NCI-H345 treated with DMSO at 0.1 percent for 48 hours (cell line): Measurements from ENCODE around the gene AGMO.

Source experiments
- DNase-seq: peaks from one replicate; lab custom pipeline; 2025; ENCODE audit not compliant: unreplicated experiment; lab: John Stamatoyannopoulos, UW

The AGMO gene

DNA sequence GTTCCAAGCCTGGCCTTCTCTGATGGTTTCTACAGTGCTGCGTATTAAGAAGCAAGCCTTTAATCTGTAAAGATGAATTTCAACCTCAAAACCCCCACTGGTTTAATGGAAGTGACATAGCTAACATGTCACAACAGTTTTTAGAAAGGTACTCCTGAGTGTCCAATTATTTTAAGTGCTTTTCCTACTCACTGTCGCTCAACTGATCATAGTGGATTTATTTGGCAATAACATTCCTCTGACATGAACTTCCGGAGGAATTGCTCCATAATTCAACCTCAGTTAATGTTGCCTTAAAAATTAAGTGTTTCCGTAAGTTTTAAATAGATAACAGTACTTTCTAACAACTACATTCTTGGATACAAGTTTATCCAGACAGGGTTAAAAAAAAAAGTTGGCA lies 57.5 kb downstream of the AGMO start:
- no peak for DNase-seq

DNA sequence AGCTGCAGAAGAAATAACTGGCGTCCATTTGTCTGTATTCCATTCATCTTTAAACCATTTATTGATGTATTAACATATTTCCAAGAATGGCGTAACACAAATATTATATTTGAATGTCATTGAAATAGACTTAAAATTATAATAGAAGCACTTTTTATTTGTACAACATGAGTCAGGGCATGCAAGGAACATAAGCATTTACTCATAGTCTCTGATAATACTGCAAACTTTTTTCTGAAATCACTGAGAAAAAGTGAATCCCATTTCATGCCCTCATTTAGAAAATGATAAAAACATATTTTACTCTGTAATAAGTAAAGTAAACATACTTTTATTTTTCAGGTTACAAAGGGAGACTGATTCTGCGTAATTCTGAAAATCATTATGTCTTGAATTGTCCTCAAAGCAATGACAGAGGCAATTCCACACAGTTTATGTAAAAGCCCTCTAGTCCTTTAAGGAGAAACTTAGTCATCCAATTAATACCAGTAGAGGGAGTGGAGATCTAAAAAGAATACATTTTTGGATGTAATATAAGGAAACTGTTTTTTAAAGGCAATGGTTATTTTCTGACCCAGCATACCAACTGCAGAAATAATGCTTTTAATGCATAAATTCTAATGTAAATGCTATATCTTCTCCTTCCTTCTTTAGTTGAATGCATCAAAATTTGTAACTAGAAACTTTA lies 58.1 kb downstream of the AGMO start:
- DNase-seq: no peak

DNA sequence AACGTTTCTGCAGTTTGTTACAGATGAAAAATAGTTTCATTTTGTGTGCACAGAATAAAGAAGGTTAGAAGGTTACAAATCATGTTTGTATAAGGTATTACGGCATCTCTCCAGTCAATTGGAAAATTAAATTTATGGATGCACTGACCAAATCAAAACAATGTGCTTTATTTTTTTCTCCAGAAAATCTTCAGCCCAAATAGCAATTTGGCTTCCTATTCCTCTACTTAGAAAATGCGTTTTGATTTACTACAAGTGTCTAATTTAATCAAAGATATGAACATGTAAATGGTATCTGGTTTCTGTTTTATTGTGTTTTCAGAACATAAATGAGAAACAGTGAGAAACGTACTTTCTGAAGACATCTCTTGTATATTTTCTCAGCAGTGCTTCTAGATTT lies 63.4 kb downstream of the AGMO start:
- no peak for DNase-seq

DNA sequence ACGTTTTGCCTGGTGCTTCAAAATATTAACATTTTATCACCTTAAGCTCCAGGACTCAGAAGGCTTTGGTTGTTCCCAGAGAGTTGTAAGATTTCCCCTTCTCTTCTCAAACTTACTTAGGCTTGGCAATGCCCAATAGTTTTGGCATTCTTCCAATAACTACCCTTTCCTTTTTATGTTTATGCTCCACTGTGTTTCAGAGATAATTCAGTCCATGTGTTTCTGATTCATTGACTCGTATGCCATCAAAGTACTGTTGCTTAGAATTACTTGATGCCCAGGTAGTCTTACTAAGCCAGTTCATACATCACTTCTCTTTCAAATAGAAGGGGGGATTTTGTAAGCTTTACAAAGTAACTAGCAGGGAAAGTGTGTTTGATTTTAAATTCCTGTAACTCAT lies 66.6 kb downstream of the AGMO start:
- no peak for DNase-seq

DNA sequence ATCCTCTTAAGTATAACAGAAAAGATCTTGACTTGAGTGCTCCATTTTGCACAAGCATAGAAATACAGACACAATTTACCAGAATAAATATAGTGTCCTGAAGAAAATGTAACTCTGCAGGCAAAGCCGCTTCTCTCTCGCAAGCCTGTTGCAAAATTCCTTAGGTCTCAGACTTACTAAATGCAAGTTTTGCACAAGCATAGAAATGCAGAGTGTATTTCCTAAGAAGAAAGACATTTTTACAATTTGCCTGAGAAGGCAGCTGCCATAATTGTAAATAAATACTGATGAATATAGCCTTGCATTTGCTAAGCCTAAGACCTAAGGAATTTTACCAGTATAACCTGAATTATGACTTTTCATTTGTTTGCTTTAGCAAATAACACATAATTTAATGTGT lies 67.1 kb downstream of the AGMO start:
- DNase-seq: no peak

DNA sequence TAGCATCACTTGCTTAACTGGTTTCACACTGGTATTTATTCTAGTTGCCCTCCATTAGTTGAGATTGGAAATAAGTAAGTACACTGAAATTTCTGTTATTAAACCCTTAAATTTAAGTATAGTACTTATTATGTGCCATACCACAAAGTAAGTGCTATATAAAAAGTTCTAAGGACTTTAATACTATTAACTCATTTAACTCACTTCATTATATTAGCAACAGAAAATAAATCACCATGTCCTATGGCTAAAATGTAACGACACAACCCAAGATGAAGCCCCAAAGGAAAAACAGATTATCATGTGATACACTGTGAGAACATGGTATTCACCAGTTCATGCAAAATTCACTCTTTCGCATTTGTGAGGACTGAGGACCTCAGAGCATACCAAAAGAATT lies 70.5 kb downstream of the AGMO start:
- no peak for DNase-seq

DNA sequence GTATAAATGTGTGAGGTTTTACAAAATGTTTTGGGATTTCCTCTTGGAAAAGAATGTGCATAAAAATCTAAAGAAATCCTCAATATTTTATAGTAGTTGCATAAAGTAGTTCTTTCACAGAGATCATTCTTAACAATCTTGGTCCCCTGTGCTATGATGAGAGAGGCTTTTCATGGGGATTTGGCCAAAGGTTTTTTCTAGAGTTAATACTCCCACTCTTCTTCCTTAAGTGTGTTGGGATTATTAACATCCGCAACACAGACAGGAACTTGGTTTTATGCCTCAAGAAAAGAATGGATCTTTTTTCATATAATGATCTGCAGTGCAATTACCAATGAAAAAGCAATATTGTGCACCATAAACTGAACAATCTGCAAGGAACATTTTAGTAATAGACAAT lies 71.5 kb downstream of the AGMO start:
- no peak for DNase-seq

DNA sequence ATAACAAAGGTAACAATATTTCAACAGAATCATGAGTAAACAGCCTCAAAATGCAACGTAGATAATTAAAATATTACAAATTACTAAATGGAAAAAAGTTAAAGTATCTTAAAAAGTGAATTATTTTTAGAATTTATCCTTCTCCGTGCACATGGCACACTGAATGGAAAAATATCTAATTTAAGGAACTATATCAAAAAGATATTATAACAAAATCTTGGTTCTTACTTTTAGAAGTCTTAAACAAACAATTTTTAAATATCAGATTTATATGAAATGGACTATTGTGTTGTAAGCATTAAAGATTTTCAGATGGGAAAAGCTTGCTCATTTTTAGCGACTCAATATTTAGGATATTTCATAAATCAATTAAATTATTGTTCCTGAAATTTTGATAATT lies 72.0 kb downstream of the AGMO start:
- no peak for DNase-seq

DNA sequence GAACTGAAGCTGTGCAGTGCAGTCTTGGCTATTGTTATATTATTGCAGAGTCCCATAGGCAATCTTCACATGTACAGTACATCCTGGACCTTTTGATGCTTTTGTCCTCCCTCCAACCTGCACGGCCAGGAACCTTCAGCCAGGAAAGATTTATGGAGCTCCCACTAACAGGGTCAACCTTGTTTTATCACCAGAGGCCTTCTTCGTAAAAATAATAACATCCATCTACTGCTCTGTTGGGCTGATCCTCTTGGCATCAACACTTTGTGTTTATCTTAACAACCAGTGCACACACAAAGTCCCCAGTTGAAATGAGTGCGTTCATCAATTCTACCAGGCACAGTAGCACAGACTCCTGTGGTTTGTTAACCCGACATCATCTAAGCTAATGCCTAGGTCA lies 72.4 kb downstream of the AGMO start:
- DNase-seq: no peak

DNA sequence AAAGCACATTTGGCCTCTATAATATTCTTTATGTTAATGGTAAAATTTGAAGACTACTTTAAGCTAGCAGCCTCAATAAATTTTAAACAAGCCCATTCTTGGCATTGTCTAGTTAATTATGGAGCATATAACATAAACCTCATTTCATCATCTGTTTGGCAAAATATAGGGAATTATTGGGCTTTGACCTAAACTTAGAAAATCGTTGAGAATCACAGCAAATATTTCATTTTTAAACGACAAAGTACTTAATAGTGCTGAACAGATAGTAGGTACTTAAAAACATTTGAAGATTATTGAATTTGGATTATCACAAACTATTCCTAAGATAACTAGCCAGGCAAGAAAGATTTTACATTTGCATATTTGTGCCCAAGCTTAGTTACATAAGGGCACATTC lies 73.4 kb downstream of the AGMO start:
- DNase-seq: no peak

DNA sequence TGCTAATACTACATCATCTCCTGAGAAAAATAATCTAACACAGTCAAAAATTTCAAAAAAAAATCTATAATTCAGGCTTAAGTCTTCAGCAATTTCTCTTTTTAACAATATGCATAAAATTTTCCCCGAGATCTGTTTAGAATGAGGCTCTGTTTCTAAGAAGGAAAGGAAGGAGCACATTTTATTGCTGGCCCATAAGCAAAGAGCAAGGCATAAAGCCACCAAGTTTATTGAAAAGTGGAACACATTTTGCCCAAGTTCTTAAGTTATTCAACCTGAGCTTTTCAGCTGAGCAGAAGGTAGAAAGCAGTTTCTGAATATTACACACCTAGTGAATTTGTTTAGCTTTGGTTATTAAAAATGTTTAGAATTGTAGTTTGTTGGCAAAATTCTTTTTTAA lies 73.9 kb downstream of the AGMO start:
- no peak for DNase-seq

DNA sequence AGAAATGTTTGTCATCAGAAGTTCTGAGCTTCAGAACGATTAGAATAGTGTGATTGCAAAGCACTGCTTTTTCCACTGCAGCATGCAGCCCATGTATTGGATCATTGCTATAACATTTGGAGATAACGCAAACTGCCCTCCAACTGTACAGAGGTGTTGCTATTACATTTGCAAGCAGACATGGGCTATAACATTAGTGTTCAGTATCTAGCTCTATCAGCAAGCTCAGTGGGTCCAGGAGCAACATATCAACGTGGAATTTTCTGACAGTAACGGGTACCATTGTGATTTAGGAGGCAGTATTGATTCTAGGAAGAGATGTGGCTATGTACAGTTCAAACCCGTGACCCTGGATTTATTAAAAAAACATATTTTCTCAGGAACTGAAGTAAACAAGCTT lies 75.8 kb downstream of the AGMO start:
- no peak for DNase-seq

DNA sequence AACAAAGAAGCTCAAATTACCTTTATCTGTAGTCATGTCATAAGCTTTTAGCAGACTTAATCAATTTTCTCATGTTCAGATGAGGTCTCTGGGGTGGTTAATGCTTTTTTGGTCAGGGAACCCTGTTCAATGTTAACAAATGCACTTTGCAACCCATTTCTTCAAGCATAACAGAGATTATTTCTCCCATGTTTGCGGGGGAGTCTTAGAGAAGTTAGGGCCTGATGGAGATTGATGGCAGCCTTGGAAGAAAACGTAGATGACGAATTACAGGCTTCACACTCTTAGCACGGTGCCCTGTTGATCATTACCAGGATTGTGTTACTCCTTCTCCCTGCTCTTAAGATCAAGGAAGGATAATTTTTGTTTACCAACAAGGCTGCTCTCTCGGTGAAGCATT lies 76.4 kb downstream of the AGMO start:
- DNase-seq: no peak

DNA sequence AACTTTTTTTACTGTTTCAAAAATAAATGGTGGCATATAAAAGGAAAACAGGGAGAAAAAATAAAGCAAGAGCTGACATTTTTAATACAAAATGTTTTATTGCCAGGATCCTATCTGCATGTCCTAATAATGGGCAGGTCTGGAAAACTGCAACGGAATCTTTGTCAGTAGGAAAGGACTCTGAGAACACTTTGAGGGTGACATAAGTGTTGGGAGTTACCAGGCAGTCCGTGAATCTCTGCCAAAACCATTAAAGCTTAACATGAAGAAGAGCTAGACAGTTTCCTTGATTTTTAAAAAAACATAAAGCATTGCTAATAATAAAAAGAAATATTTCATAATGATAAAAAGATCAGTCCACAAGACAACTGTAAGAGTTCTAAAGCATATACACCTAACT lies 80.7 kb downstream of the AGMO start:
- DNase-seq: no peak

DNA sequence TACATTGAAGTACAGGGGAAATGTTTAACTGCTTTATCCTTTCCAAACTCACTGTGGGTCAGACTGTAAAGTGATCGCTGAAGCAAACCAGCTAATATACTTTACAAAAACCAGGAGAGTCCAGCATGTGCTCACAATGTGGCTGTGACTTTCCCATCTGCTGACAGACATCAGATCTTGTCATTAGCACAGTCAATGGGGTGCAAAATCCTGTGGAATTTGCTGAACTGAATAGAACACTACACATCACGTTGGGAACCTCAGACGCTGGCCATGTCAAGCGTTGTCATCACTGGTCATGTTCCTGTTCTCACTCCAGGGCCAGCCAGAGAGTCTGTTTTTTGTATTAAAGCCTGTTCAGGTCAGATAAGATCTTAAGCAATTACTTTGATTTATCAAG lies 83.4 kb downstream of the AGMO start:
- DNase-seq: no peak

DNA sequence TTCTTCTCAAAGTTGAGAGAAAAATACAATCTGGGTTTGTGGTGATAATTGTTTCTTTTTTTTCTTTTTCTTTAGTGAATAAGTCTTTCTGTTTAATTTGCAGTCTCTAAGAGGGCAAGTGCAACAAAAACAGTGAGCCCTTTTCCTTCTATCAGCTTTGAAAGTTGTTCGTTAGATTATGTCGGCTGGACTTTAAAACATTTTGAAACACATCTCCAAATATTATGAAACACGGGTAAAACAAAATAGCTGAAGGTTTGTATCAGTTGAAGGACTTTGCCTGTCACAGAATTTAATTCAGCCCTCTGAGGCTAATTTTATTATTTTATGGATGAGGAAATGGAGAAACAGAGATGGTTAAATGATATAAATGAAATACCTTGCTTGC lies 85.3 kb downstream of the AGMO start:
- no peak for DNase-seq

DNA sequence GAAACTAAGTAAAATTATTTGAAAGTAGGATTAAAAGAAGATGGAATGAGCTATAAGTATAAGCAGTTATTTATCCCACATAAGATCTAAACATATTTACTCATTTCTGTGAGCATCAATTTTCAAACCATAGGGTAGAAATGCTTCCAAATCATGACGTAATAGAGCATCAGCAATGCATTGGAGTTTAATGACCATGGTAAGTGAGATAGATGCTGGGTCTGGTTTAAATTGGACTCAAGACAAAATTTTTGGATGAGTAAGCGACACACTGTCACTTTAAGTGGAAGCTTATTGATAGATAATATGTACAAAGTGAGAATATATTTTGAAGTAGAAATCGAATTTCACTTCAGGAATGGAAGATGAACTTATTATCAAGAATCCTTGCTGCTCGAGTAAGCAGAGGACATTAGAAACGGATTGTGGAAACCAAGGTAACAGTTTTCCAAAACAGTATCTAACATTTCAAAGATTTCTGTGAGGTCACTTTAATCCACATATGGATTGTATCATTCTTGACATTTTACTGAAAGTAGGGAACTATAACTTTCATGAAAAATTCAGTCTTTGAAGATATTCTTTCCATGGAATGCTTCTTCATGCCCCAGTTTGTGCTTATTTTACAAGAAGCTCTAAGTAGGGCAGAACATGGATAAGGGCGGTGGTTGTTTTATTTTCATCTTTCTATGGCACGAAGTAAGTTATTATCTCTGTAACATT lies 85.8 kb downstream of the AGMO start:
- DNase-seq: no peak

DNA sequence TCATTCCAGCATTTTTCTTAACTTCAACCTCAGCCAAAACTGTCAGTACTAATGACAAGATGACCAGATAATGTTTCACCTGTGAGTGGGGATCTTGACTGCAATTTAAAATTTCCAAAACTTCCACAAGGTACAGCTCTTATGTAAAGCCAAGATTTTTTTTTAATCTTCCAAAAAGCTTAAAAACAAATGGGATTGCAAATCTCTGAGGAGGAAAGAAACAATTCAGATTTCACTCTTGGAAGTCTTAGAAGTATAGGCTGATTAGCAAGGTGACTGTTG lies 90.2 kb downstream of the AGMO start:
- no peak for DNase-seq

DNA sequence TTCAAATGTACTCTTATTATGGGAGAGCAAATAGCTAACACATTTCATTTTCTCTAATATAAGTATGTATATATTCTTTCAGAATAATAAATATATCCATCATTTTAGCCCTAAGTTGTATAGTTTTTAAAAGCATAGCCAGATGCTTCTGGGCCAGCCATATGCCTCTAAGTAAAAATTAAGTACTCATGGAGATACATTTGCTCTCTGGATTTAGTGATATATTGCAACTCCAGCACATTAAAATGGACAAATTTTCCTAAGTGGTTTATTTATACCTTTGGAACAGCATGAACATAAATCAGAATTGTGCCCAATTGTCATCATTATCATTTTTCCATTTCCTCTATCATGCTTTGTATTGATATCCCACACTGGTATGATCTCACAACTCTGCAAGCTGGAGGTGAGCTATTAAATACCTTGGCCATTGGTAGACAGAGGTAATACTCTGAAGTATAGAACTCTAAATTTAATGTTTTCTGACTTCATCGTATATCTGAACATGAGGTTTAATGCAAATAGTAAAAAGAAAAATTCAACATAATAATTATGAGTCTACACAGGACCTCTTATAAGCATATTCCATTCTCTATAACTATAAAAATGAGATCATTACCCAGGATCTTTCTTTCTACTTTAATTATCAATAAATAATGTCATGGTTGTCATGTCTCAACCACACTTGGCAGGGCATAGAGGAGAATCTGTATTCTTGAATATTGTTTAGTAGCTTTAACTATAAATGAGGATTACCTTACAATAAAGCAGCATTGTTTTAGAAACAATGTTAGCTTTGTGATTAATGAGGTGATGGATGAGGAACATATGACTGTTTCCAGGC lies 90.8 kb downstream of the AGMO start:
- DNase-seq: no peak

DNA sequence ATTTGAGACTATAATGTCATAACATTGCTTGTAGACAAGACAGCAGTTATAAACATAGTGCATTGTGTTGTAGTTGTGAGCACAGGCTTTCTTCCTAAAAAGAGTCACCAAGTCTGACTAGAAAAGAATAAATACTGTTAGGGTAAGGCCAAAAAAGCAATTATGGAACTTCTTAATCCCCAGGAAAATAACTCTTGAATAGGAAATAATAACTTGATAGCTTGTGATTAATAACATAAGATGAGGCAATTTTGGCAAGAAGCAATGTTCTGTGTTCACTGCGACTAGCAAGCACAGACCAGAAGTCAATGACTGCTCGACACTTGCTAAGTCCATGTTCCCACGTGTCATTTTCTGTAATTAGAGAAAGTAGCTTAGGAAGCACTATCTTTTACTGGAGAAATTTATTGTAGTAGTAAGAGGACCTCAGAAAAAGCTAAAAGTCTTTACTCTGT lies 97.1 kb downstream of the AGMO start:
- no peak for DNase-seq

DNA sequence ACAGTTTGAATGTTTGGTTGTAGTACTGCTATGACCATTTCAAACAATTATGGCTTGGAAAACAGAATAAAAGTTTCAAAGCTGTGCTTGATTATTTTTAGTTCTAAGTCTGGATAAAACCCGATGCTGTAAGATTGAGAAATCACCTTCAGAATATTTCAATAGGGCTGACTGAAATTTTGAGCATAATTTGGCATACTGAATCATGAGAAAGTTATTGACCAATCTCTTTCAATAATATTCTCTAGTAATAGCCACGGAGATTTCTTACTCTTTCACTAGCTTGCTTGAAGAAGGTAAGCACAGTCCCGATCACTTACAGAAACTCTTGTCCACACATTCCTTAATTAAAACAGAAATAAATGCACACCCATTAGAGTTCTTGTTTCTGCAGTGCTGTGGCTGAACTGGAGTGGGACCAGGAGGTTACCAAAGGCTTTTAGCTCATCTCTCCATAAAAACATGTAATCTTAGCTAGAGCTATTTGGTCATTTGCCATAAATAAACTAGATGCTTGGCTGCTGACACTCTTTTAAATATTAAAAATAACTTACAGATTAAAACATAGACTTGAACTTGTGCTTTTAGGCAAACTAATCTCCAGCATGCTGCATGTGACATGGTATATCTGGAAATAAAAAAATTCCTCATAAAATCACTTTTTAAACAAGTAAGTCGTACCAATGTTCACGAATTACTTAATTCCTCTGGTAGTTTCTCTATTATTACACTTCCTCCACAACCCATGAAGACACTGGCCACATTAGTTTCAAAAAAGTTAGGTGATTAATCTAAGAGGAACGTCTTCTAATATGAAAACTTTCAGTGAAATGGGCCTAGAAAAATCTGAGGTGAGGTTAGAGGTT lies 97.8 kb downstream of the AGMO start:
- DNase-seq: no peak
